Activated T-cell treated with anti-CD3 and anti-CD28 coated beads for 48 hours (primary cell): ENCODE results near the gene ARNT2.
"Not testable (repeated sequence)": the region's sequence is repeated elsewhere in the genome, so short reads cannot be mapped to it uniquely, and the experiment has no call there.

Source experiments
- DNase-seq: peaks from one replicate; pipeline ENCODE4 v3.0.0-alpha.2; 2020; ENCODE audit warnings: low read depth

ARNT2 gene

GRCh38 chr15:80615783-80616391, 211.7 kb downstream of the ARNT2 start:
- DNase-seq: no peak

- no peak for DNase-seq
Observed at GRCh38 chr15:80618685-80619400, 214.7 kb downstream of the ARNT2 start.

GRCh38 chr15:80619680-80620079, 215.5 kb downstream of the ARNT2 start:
- DNase-seq: no peak

- DNase-seq: no peak
Observed at GRCh38 chr15:80620141-80620540, 216.0 kb downstream of the ARNT2 start.

GRCh38 chr15:80620931-80621330, 216.7 kb downstream of the ARNT2 start:
- DNase-seq: no peak

GRCh38 chr15:80626643-80627120, 222.5 kb downstream of the ARNT2 start:
- DNase-seq: no peak

- no peak for DNase-seq
Observed at GRCh38 chr15:80629355-80629754, 225.2 kb downstream of the ARNT2 start.

- DNase-seq: no peak
Observed at GRCh38 chr15:80630981-80631380, 226.8 kb downstream of the ARNT2 start.

GRCh38 chr15:80633221-80633620, 229.0 kb downstream of the ARNT2 start:
- DNase-seq: no peak

GRCh38 chr15:80635953-80636352, 231.8 kb downstream of the ARNT2 start:
- DNase-seq: no peak

GRCh38 chr15:80636675-80637074, 232.5 kb downstream of the ARNT2 start:
- DNase-seq: no peak

GRCh38 chr15:80637747-80638146, 233.6 kb downstream of the ARNT2 start:
- no peak for DNase-seq

GRCh38 chr15:80638553-80639167, 234.5 kb downstream of the ARNT2 start:
- DNase-seq: no peak

GRCh38 chr15:80639168-80639555, 235.0 kb downstream of the ARNT2 start:
- DNase-seq: no peak

GRCh38 chr15:80640531-80641121, 236.4 kb downstream of the ARNT2 start:
- DNase-seq: no peak

- DNase-seq: no peak
Observed at GRCh38 chr15:80641384-80641783, 237.2 kb downstream of the ARNT2 start.

GRCh38 chr15:80643431-80643951, 239.3 kb downstream of the ARNT2 start:
- no peak for DNase-seq

GRCh38 chr15:80645494-80646065, 241.4 kb downstream of the ARNT2 start:
- DNase-seq: no peak

- not testable (repeated sequence) for DNase-seq
Observed at GRCh38 chr15:80647424-80647823, 243.2 kb downstream of the ARNT2 start.
